COLO829 (cell line): ENCODE data around the gene ATP5F1B.

Source experiments
- DNase-seq: peaks from one replicate; pipeline ENCODE4 v3.0.0; 2012; ENCODE audit warnings: low spot score

Gene ATP5F1B

DNA sequence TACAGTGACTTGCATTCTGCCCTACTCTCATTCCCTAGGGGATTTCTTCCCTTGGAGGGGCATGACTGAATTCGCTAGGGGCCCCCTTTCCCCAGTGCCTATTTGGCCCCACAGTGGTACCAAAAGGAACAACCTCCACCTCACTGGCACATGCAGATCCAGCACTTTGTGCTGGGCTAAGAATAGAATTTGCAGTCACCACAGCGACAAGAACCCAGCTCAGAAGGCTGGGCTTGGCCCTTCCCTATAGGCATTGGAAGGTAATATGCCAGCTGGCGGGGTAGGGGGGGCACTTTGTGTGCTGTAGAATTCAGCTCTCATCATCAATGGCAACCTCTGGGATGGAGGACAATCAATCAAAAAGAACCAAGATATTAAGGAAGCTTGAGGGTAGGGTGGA lies 29.5 kb downstream of the ATP5F1B start:
- DNase-seq: no peak

DNA sequence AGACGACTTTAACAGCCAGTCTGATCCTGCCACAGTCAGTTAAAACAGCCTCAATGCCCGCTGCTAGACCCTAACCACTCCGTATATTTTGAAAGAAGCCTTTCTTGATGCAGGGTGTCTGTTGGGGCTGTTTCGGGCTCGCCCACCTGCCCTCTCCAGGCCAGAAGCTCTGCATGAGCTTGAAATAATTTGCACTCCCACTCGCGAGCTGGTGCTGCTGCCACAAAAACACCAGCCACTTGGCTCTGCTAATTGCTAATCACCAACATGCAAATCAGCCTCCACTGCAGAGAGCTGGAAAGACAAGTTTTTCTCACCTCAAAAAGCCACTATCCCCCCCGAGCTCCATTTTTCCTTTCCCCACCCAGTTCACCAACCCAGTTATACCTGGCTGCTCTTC lies 31.2 kb downstream of the ATP5F1B start:
- DNase-seq: no peak

DNA sequence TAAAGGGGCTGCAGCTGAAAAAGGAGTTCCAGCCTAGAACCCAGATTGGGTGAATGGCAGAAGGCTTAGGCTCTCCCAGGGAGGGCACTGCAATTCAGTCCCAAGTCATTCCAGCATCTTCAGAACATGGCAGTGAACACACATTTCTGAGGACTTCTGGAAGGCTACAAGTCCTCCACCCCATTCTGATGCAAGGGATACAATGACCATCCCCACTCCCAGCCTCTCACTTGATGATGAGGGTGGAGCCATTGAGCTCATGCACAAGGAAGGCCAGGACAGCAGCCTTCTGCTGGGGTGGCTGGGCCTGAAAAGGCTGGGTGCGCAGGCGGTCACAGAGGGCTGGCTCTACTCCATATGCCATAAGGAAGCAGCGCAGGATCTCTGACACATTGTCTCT lies 41.4 kb downstream of the ATP5F1B start:
- DNase-seq: no peak

DNA sequence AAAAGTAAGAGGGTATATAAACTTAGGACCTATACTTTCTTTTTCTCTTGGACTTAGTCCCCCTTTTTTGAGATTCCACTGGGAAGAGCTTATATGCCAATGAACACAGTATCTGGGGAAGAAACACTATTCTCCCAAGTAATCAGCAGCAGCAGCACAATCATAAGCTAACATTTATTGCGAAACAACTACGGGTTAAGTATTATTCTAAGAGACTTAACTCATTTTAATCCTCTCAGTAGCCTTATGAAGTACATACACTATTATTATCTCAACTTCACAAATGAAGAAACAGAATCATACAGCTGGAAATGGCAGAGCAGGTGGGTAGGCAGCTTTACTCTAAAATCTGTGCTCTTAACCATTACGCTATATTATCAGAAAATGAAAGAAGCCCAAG lies 43.5 kb downstream of the ATP5F1B start:
- no peak for DNase-seq

DNA sequence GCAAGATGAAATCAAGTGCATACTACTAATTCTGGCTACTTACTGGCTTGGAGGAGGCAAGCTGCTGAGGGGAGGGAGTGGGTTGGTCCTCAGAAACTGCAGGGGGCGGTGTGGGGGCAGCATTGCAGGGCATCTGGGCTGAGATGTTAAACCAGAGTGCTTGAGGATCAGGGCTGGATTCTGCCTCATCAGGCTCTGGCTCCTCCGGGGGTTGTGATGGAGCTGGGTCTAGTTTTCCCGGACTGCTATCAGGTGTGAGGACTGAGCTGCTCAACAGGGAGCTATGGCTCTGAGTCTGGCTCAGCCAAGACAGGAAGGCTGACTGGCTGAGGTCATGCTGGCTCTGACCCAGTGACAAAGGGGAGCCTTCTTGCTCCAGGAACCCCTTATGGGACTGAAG lies 44.3 kb downstream of the ATP5F1B start:
- DNase-seq: no peak

DNA sequence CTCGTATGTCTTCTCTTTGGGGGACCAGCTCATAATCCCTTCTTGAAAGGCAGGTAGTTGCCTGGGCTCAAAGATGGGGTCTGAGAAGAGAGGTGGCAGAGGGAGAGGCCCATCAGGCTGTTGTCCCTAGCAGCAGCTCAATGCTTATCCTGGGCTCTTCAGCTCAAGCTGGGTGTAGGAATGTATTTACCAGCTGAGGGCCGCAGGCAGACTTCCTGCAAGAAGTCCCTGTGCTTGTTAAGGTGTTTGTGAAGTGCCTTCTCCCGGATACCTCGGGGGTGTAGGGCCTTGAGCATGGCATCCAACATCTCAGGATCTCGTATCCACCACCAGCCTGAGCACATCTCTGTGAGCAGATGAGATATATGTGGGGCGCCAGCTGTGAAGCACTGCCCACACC lies 45.0 kb downstream of the ATP5F1B start:
- no peak for DNase-seq

DNA sequence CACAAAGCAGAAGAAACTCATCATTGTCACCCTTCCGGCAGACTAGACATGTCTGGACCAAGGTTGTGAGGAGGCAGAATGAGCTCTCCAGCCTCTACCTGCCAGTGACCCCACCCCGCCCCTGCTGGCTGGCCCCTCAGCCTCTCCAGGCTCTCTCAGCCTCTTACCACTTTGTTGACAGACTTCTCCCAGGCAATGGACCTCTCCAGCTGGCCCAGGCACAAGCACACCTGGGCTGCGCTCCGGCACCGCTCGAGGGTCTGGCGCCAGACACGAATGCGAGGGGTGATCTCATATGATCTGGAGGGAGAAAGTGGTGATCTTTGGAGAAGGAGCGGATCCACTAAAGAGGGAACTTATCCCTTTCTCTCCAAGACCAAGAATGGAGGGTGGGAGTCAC lies 46.0 kb downstream of the ATP5F1B start:
- DNase-seq: no peak

DNA sequence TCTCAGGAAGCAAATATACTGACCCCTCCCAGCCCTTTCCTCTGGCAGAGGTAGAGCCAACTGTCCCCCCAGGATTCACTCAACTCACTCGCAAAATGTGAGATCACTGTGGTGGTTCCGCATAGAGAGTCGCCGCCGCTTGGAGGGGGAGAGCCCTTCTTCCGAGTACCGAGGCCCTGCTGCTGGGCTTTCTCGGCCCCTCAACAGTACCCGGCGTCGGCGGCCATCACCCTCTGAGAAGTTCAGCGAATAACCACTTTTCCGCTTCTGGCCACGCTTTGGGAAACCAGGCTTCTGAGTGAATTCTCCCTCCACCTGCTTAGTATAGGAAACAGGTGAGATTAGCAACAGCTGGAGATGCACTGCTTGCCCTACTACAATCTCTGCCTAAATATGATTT lies 46.7 kb downstream of the ATP5F1B start:
- no peak for DNase-seq

DNA sequence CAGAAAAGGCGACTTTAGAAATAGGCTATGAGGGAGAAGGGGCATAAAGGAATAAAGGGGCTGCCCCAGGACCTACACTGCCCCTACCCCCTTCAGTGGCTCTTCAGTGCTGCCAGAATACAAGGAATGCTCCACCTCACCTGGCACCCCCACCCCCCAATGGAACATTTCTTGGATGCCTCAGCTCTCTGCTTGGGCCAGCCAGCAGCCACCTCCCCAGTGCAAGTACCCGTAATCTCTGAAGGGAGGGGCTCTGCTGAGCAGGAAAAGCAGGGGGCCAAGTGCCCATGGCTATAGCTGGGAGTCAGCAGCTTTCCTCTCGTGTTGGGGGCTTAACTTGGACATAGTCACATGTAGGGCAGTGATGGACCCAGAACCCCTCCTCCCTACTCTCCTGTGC lies 49.0 kb downstream of the ATP5F1B start:
- no peak for DNase-seq

DNA sequence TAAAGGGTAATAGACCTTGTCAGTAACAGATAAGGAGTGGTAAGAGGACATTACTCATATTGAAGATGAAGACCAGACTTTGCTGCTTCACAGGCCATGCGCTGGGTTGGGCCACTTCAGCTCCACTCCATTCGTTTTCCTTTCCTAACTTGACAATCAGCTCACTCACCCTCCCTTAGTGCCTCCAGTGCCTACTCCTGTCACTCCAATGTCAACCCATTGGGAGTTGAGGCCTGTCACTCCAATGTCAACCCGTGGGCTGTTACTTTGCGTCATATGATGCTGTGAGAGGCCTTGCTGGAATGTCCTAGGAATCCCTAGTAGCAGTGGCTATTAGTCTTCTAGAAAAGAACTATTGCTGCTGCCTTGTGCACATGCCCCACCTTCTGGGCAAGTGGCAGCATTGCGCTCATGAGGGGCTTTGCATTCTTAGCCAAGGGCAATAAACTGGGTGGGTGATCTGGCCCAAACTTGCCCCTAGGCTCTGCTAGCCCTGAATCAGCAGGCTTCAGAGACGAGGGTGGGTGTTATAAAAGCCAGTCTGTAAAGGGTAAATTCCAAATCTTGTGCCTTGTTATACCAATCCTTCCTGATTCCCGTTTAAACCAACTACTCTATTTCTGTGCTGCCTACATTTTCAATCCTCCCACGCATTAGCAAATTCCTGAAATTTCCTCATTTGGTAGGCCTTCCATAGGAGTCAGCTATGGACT lies 51.7 kb downstream of the ATP5F1B start:
- DNase-seq: peak; percentile 88

DNA sequence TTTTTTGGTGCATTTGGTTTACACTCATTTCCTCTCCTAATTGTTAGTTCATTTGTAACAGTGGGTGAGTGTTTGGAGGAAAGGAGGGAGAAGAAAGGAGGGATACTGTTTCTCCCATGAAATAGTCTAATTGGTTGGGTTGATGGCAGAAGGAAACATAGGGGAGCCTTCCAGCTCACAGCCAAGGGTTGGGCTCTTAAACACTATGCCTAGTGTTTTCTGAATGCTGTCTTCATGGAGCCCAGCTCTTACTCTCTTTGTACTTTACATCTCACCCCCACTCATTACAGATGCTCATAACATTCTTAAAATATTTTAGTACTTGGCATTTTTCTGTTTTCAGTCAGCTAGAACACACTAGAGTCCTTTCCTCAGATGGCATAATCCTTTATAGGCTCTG lies 53.8 kb downstream of the ATP5F1B start:
- peak; percentile 79 for DNase-seq

DNA sequence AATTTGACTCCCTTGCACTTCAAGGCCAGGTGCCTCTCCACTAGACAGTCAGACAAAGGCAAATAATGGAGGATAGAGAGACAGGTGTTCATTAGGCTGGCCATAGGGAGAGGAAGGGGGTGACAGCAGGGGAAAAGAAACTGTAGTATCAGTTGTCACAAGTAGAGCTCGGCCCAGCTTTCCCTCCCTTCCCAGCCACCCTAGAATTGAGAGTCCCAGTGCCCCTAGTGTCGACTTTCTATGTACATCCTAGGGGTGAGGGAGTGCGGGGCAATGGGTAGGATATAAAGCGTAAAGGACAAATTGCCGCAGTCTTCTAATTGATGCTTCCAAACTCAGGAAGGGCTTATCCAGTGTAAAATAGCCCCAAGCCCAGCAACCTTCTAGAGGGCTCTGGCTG lies 54.7 kb downstream of the ATP5F1B start:
- no peak for DNase-seq

DNA sequence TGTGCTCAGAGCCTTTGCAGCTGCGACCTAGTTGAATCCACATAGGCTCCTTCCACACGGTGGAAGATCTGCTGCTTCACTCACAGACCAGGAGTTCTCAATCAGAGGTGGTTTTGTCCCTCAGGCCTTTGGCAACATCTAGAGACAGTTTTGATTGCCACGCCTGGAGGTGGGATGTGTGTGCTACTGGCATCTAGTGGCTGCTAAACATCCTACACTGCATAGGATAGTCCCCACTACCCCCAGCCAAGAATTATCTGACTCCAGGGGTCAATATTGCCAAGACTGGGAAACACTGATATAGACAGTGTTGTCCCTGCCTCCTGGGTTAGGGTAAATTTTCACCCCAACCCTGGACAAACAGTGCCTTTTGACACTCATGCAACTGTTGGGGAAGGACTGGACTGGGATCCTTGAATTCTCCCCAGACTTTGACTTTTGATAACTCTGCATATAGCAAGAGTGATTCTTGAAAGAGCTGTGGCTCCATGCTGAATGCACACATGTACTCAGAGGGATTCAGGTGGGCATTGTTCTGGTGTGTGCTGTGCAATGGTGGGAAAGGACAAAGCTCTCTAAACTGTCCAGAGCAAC lies 55.5 kb downstream of the ATP5F1B start:
- DNase-seq: peak; percentile 27

DNA sequence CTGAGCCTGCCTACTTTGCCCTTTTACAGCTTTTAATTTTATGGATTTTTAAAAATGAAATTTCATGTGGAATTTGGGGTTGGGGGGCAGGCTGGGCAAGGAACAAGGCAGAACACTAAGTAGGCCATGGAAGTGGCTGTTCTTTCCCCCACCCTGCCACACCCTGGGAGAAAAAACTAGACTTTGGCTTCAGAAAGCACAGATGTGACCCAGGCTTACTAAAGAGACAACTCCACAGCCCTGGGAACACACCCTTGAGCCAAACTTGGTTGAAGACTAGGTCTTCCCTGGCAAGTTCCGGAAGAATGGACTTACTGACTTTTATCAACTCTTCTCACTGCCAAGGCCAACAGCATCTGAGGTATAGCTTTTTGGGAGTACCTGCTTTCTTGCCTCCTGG lies 56.0 kb downstream of the ATP5F1B start:
- DNase-seq: no peak
